Smooth muscle cell (in vitro differentiated cells): ENCODE results near the gene PDXP. TPM values are rescaled to one million over a fixed set of nuclear protein-coding genes. Genes with fewer than 3 reads are reported as not detected.
"Not testable (repeated sequence)": the region's sequence is repeated elsewhere in the genome, so short reads cannot be mapped to it uniquely, and the experiment has no call there.

Experiments
- DNase-seq: peaks from one replicate; lab custom pipeline; 2025; ENCODE audit not compliant: unreplicated experiment; lab: John Stamatoyannopoulos, UW
- H2AFZ ChIP-seq: fragments of 200-600 bp; sonication (generic); 2 replicates; pipeline ENCODE4 v1.6.0; 2016; ENCODE audit warnings: antibody characterized with exemption, low read depth, mild to moderate bottlenecking
- H3F3A ChIP-seq: fragments of 200-600 bp; sonication (generic); 2 replicates; pipeline ENCODE4 v1.6.0; 2017; ENCODE audit warnings: antibody characterized with exemption, low read depth
- H3K27ac ChIP-seq: fragments of 200-600 bp; sonication (generic); 2 replicates; pipeline ENCODE4 v1.5.1; 2016; ENCODE audit warnings: low read depth, mild to moderate bottlenecking
- H3K27me3 ChIP-seq: fragments of 200-600 bp; sonication (generic); 2 replicates; pipeline ENCODE4 v1.6.1; 2016; ENCODE audit warnings: low read depth, mild to moderate bottlenecking
- H3K36me3 ChIP-seq: fragments of 200-600 bp; sonication (generic); 2 replicates; pipeline ENCODE4 v1.5.1; 2016; ENCODE audit warnings: low read depth
- H3K4me1 ChIP-seq: fragments of 200-600 bp; sonication (generic); 2 replicates; pipeline ENCODE4 v1.5.1; 2016; ENCODE audit warnings: low read depth
- H3K4me2 ChIP-seq: fragments of 200-600 bp; sonication (generic); 2 replicates; pipeline ENCODE4 v1.6.0; 2016; ENCODE audit warnings: mild to moderate bottlenecking
- H3K4me3 ChIP-seq: fragments of 200-600 bp; sonication (generic); 2 replicates; pipeline ENCODE4 v1.5.1; 2016; ENCODE audit warnings: mild to moderate bottlenecking
- H3K79me2 ChIP-seq: fragments of 200-600 bp; sonication (generic); 2 replicates; pipeline ENCODE4 v1.6.0; 2016; ENCODE audit warnings: low read depth, mild to moderate bottlenecking
- H3K9ac ChIP-seq: fragments of 200-600 bp; sonication (generic); 2 replicates; pipeline ENCODE4 v1.6.0; 2016; ENCODE audit warnings: low read depth
- H3K9me3 ChIP-seq: fragments of 200-600 bp; sonication (generic); replicated peaks from 2 replicates; pipeline ENCODE4 v1.5.1; 2016; ENCODE audit warnings: low read depth
- H4K20me1 ChIP-seq: fragments of 200-600 bp; sonication (generic); 2 replicates; pipeline ENCODE4 v1.6.0; 2016; ENCODE audit warnings: low read depth
- CTCF ChIP-seq: fragments of 200-600 bp; sonication (generic); IDR thresholded peaks from 2 replicates; pipeline ENCODE4 v1.5.1; 2017; ENCODE audit warnings: borderline replicate concordance, mild to moderate bottlenecking, antibody characterized with exemption; ENCODE audit not compliant: insufficient read depth, poor library complexity, severe bottlenecking
- WGBS: methylation state at CpG from one replicate; pipeline ENCODE4 v1.1.7; 2016; ENCODE audit warnings: low lambda C conversion rate; 5-methylcytosine and 5-hydroxymethylcytosine counted together
- polyA plus RNA-seq: library from polyadenylated mRNA; unstranded; fragments of >200 nt; fragmentation: Nextera tagmentation; extraction: Ambion mirVana; gene quantifications from 2 replicates; pipeline ENCODE4 v1.2.1, GENCODE V29; 2016
- total RNA-seq: library from RNA; depleted of rRNA; stranded (reverse); fragments of >200 nt; gene quantifications from 2 replicates; pipeline ENCODE4 v1.2.3, GENCODE V29; 2014

Gene PDXP
- total RNA-seq (9.7 and 16.5 TPM in 2 replicates), polyA plus RNA-seq (20.0 and 20.7 TPM in 2 replicates)

GRCh38 chr22:37658133-37659065 is at the start of gene PDXP:
Gene PDXP (plus strand): TSS chr22:37658723. CDS start chr22:37658783, 60 bp downstream.
- Histone ChIP-seq H3K4me3 (peak within 1 kb of the TSS; percentile 58), H3K27ac (peak within 1 kb of the TSS; percentile 76), H3K27me3 (no peaks in the 10 kb centered on the region), H3K36me3 (no peaks in the 10 kb centered on the region), H3K79me2 (peaks cover 25% of the 10 kb centered on the region), H3K4me2 (peak within 1 kb of the TSS; percentile 94), H3K4me1 (peaks cover 12% of the 10 kb centered on the region), H3K9me3 (no peaks in the 10 kb centered on the region), H2AFZ (no peak within 1 kb of the TSS), H4K20me1 (peaks cover 28% of the 10 kb centered on the region), H3F3A (no peaks in the 10 kb centered on the region), H3K9ac (peak within 1 kb of the TSS; percentile 29)
- peak; percentile 95 for DNase-seq
- under 1% methylated on average over 89 of the region's 101 CpGs for WGBS
- no peak for TF ChIP-seq CTCF

GRCh38 chr22:37609240-37610152 is 49.0 kb upstream of the PDXP start:
- 28% methylated on average over 26 of the region's 26 CpGs for WGBS
- H4K20me1 ChIP-seq = no peaks in the 10 kb centered on the region

DNA sequence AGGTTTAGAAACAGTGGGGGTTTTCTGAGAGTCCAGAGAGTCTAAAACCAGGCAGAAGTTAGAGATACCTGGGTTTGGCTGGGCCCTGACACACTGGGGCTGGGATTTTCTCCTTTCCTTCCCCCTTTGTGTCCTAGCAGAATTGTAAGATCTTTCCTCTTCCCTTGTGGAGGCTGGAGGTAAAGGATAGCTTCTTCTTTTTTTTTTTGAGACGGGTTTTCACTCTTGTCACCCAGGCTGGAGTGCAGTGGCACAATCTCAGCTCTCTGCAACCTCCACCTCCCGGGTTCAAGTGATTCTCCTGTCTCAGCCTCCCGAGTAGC is 48.4 kb upstream of the PDXP start:
- H3K27ac ChIP-seq, DNase-seq, H3K9me3 ChIP-seq, H3F3A ChIP-seq, H3K9ac ChIP-seq, H3K36me3 ChIP-seq, H3K27me3 ChIP-seq, H2AFZ ChIP-seq, H4K20me1 ChIP-seq, H3K4me1 ChIP-seq: not testable (repeated sequence)
- Histone ChIP-seq H3K79me2 (peaks cover 28% of the 10 kb centered on the region), H3K4me3 (peak overlapping the region; percentile 89), H3K4me2 (peak overlapping the region; percentile 96)
- WGBS = 97% methylated on average over 3 of the region's 3 CpGs

More at GRCh38 chr22:37609240-37610152, 49.0 kb upstream of the PDXP start:
- H3K4me3 ChIP-seq = peak overlapping the region; percentile 89
- H3K9ac ChIP-seq = peak overlapping the region; percentile 90
- peak overlapping the region; percentile 96 for H3K4me2 ChIP-seq
- TF ChIP-seq CTCF = no peak
- H3K27ac ChIP-seq = peak overlapping the region; percentile 96
- no peak for DNase-seq
- no peaks in the 10 kb centered on the region for H3K36me3 ChIP-seq
- H2AFZ ChIP-seq = no peak overlapping the region
- peaks cover 8% of the 10 kb centered on the region for H3K4me1 ChIP-seq
- peaks cover 28% of the 10 kb centered on the region for H3K79me2 ChIP-seq
- H3K9me3 ChIP-seq = no peaks in the 10 kb centered on the region
- H3F3A ChIP-seq = peaks cover 2% of the 10 kb centered on the region
- H3K27me3 ChIP-seq = no peaks in the 10 kb centered on the region
